Left ventricle myocardium inferior (tissue), 1 donor: ENCODE results near the gene CFAP119. TPM values are rescaled to one million over a fixed set of nuclear protein-coding genes. Genes with fewer than 3 reads are reported as not detected.

ENCODE experiments used
- DNase-seq: peaks from one replicate; pipeline ENCODE4 v3.0.0-alpha.2; 2020
- H3K27ac ChIP-seq: fragments of 200-600 bp; replicated peaks from 2 replicates; pipeline ENCODE4 v1.8.0; 2021
- H3K27me3 ChIP-seq: fragments of 200-600 bp; 2 replicates; pipeline ENCODE4 v1.8.0; 2021; ENCODE audit warnings: low read depth
- H3K36me3 ChIP-seq: fragments of 200-600 bp; 2 replicates; pipeline ENCODE4 v1.8.0; 2021
- H3K4me1 ChIP-seq: fragments of 200-600 bp; 2 replicates; pipeline ENCODE4 v1.8.0; 2021
- H3K4me3 ChIP-seq: fragments of 200-600 bp; 2 replicates; pipeline ENCODE4 v1.8.0; 2021; ENCODE audit warnings: mild to moderate bottlenecking, moderate library complexity
- H3K9me3 ChIP-seq: fragments of 200-600 bp; replicated peaks from 2 replicates; pipeline ENCODE4 v1.8.0; 2021
- CTCF ChIP-seq: fragments of 200-600 bp; IDR thresholded peaks from 2 replicates; pipeline ENCODE4 v1.8.0; 2021; ENCODE audit warnings: antibody characterized with exemption, mild to moderate bottlenecking, borderline replicate concordance
- intact Hi-C: fragments of 100-400 bp; cut with micrococcal nuclease; formaldehyde crosslinking; loops from one replicate; pipeline ENCODE4 v1.11.0; 2022
- total RNA-seq: library from RNA; stranded (reverse); fragmentation: NEBNext Ultra II Directional; extraction: Animal tissue kit (Norgen Biotek cat#: 25700); gene quantifications from one replicate; pipeline ENCODE4 v1.2.1, GENCODE V29; 2021
- donor health status: DM: no; HTN: yes; CAD: no; lungs with severe emphysema.

The CFAP119 gene
- total RNA-seq, 1 donor from 2014 or later, result 0.69 TPM

GRCh38 chr16:30786936-30787612, 25.2 kb upstream of the CFAP119 start, which contains the start of gene ZNF629:
ZNF629 (minus strand) TSS chr16:30787205; CDS start chr16:30784482, 2,723 bp downstream.
- H3K4me3 ChIP-seq, result peak within 1 kb of the TSS; percentile 86
- peaks cover 39% of the 10 kb centered on the region for H3K4me1 ChIP-seq
- H3K27me3 ChIP-seq, result no peaks in the 10 kb centered on the region
- intact Hi-C loops, result no loop called here
- no peaks in the 10 kb centered on the region for H3K9me3 ChIP-seq
- H3K36me3 ChIP-seq, result peaks cover 22% of the 10 kb centered on the region
- peak; percentile 73 for DNase-seq
- peak; percentile 25 for TF ChIP-seq CTCF
- H3K27ac ChIP-seq, result peak within 1 kb of the TSS; percentile 94

- Histone ChIP-seq H3K4me3 (peak overlapping the region; percentile 86), H3K4me1 (peaks cover 39% of the 10 kb centered on the region), H3K27me3 (no peaks in the 10 kb centered on the region), H3K27ac (peak overlapping the region; percentile 94), H3K36me3 (peaks cover 29% of the 10 kb centered on the region), H3K9me3 (no peaks in the 10 kb centered on the region)
- no peak for DNase-seq
- intact Hi-C loops, result no loop called here
- no peak for TF ChIP-seq CTCF
Observed at GRCh38 chr16:30786115-30786935, 24.5 kb upstream of the CFAP119 start.

GRCh38 chr16:30785126-30786106, 23.6 kb upstream of the CFAP119 start:
- Histone ChIP-seq H3K27me3 (no peaks in the 10 kb centered on the region), H3K4me3 (peak overlapping the region; percentile 86), H3K4me1 (peaks cover 39% of the 10 kb centered on the region), H3K27ac (peak overlapping the region; percentile 94), H3K36me3 (peaks cover 30% of the 10 kb centered on the region), H3K9me3 (no peaks in the 10 kb centered on the region)
- no peak for DNase-seq
- TF ChIP-seq CTCF, result no peak
- intact Hi-C loops, result no loop called here

GRCh38 chr16:30784215-30784614, 22.4 kb upstream of the CFAP119 start:
- intact Hi-C loops, result no loop called here
- DNase-seq, result no peak
- no peaks in the 10 kb centered on the region for H3K27me3 ChIP-seq
- H3K36me3 ChIP-seq, result peaks cover 30% of the 10 kb centered on the region
- H3K4me3 ChIP-seq, result no peak overlapping the region
- H3K9me3 ChIP-seq, result no peaks in the 10 kb centered on the region
- no peak overlapping the region for H3K27ac ChIP-seq
- no peak for TF ChIP-seq CTCF
- H3K4me1 ChIP-seq, result peaks cover 39% of the 10 kb centered on the region
